Sigmoid colon (tissue), 4 donors: ENCODE results near the gene MYO9A.

Experiments
- CTCF ChIP-seq, 4 experiments: fragments of 450-650 bp in 3 of 4; fragments of 200-600 bp in 1 of 4; IDR thresholded peaks; one replicate each; pipeline ENCODE4 v1.5.1; 2016 to 2019; ENCODE audit warnings: antibody characterized with exemption in 4 of 4, mild to moderate bottlenecking in 3 of 4, moderate library complexity in 2 of 4
- EP300 ChIP-seq, 4 donors: sonication (generic); formaldehyde crosslinking; IDR thresholded peaks; one replicate each; pipeline ENCODE4 v1.6.1; 2017; ENCODE audit warnings: antibody characterized with exemption in 4 of 4
- POLR2A ChIP-seq, 2 donors: fragments of 450-650 bp; IDR thresholded peaks; one replicate each; pipeline ENCODE4 v1.6.1; 2016; ENCODE audit warnings: antibody characterized with exemption in 2 of 2, mild to moderate bottlenecking in 2 of 2, moderate library complexity in 2 of 2
- POLR2AphosphoS5 ChIP-seq, 4 donors: sonication (generic); formaldehyde crosslinking; IDR thresholded peaks; one replicate each; pipeline ENCODE4 v1.6.1; 2017; ENCODE audit warnings: antibody characterized with exemption in 4 of 4

- TF ChIP-seq CTCF (IDR thresholded peaks at IDR 0.05), result no peak
- no peak for TF ChIP-seq EP300 (IDR thresholded peaks at IDR 0.05)
- no peak for TF ChIP-seq POLR2A (IDR thresholded peaks at IDR 0.05)
- TF ChIP-seq POLR2AphosphoS5 (IDR thresholded peaks at IDR 0.05), result no peak
Measured at GRCh38 chr15:71932689-71933088, 185.3 kb downstream of the MYO9A start.
